ENCODE results near the gene ST6GAL2.

- TF ChIP-seq CTCF (IDR thresholded peaks at IDR 0.05) (no peak), POLR2AphosphoS5 (IDR thresholded peaks at IDR 0.05) (no peak)
These were observed 42.7 kb downstream of the ST6GAL2 start for GRCh38 chr2:106843001-106843909.

Measured in breast epithelium (tissue), 3 donors.